ENCODE measurements around the gene UBE2D2. TPM values are rescaled to one million over a fixed set of nuclear protein-coding genes. Genes with fewer than 3 reads are reported as not detected.
A peak's percentile ranks its signal among the peaks of the same experiment; 100 is the strongest.
"Not testable (repeated sequence)": the region's sequence is repeated elsewhere in the genome, so short reads cannot be mapped to it uniquely, and the experiment has no call there.

Gene UBE2D2
- total RNA-seq, 1 experiment from 2014 or later = 115 TPM

GRCh38 chr5:139588962-139589361, 27.8 kb downstream of the UBE2D2 start:
- POLR2A ChIA-PET (ENCODE audit: unreplicated experiment) = no interaction called here
- no peak for TF ChIP-seq EZH2 (IDR thresholded peaks at IDR 0.05; ENCODE audit: low read depth)
- TF ChIP-seq, protein P1, sequence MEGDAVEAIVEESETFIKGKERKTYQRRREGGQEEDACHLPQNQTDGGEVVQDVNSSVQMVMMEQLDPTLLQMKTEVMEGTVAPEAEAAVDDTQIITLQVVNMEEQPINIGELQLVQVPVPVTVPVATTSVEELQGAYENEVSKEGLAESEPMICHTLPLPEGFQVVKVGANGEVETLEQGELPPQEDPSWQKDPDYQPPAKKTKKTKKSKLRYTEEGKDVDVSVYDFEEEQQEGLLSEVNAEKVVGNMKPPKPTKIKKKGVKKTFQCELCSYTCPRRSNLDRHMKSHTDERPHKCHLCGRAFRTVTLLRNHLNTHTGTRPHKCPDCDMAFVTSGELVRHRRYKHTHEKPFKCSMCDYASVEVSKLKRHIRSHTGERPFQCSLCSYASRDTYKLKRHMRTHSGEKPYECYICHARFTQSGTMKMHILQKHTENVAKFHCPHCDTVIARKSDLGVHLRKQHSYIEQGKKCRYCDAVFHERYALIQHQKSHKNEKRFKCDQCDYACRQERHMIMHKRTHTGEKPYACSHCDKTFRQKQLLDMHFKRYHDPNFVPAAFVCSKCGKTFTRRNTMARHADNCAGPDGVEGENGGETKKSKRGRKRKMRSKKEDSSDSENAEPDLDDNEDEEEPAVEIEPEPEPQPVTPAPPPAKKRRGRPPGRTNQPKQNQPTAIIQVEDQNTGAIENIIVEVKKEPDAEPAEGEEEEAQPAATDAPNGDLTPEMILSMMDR (conservative IDR thresholded peaks at IDR 0.05) = no peak
- CTCF ChIA-PET = interaction anchor here (0.6 kb wide), 1 partner anchor 1973 kb away, joined by 5 read pairs; no protein-coding TSS in a partner anchor
- Histone ChIP-seq H3K4me3 (no peak overlapping the region), H3K9me3 (ENCODE audit: insufficient read depth, low read depth) (no peaks in the 10 kb centered on the region), H3K36me3 (ENCODE audit: low read depth) (no peaks in the 10 kb centered on the region), H3K4me2 (no peak overlapping the region), H3K79me2 (ENCODE audit: low read depth) (peaks cover 82% of the 10 kb centered on the region), H3K4me1 (replicated peaks; ENCODE audit: insufficient read depth) (peaks cover 12% of the 10 kb centered on the region), H3K27me3 (ENCODE audit: insufficient read depth, low read depth) (no peaks in the 10 kb centered on the region), H4K20me1 (ENCODE audit: insufficient read depth) (peaks cover 66% of the 10 kb centered on the region), H3F3A (ENCODE audit: insufficient read depth, low read depth) (peaks cover 11% of the 10 kb centered on the region), H3K9me2 (ENCODE audit: insufficient read depth) (no peaks in the 10 kb centered on the region), H3K27ac (no peak overlapping the region), H2AFZ (no peak overlapping the region)
- no peak for DNase-seq
- BruUV-seq (replicated peaks) = no TSS peak
- intact Hi-C loops (cut with micrococcal nuclease; ENCODE audit: unreplicated experiment) = no loop called here

- BruUV-seq (replicated peaks) = no TSS peak
- ChIA-PET POLR2A (ENCODE audit: unreplicated experiment) (no interaction called here), CTCF (interaction anchor here (0.6 kb wide), 2 partner anchors 170 to 804 kb away, joined by 3 to 4 read pairs; no protein-coding TSS in a partner anchor)
- 0 out of 2 replicates have a peak overlapping the region, but pooled peaks have one; percentile 37 for H3K27ac ChIP-seq
- H3F3A ChIP-seq (ENCODE audit: insufficient read depth, low read depth) = peaks cover 14% of the 10 kb centered on the region
- intact Hi-C loops (cut with micrococcal nuclease; ENCODE audit: unreplicated experiment) = no loop called here
- no peak overlapping the region for H3K4me2 ChIP-seq
- no peaks in the 10 kb centered on the region for H3K9me2 ChIP-seq (ENCODE audit: insufficient read depth)
- H4K20me1 ChIP-seq (ENCODE audit: insufficient read depth) = peaks cover 62% of the 10 kb centered on the region
- peaks cover 92% of the 10 kb centered on the region for H3K79me2 ChIP-seq (ENCODE audit: low read depth)
- H3K36me3 ChIP-seq (ENCODE audit: low read depth) = no peaks in the 10 kb centered on the region
- DNase-seq = no peak
- no peaks in the 10 kb centered on the region for H3K9me3 ChIP-seq (ENCODE audit: insufficient read depth, low read depth)
- H3K4me3 ChIP-seq = no peak overlapping the region
- no peak overlapping the region for H2AFZ ChIP-seq
- H3K4me1 ChIP-seq (replicated peaks; ENCODE audit: insufficient read depth) = peaks cover 15% of the 10 kb centered on the region
- H3K27me3 ChIP-seq (ENCODE audit: insufficient read depth, low read depth) = no peaks in the 10 kb centered on the region
- TF ChIP-seq EZH2 (IDR thresholded peaks at IDR 0.05; ENCODE audit: low read depth) = no peak
- TF ChIP-seq, protein P1 (conservative IDR thresholded peaks at IDR 0.05) = no peak
Observed at GRCh38 chr5:139592289-139592688, 31.1 kb downstream of the UBE2D2 start.

GRCh38 chr5:139593076-139593475, 31.9 kb downstream of the UBE2D2 start:
- Histone ChIP-seq H3K4me1 (replicated peaks; ENCODE audit: insufficient read depth) (peaks cover 15% of the 10 kb centered on the region), H3K79me2 (ENCODE audit: low read depth) (peaks cover 92% of the 10 kb centered on the region), H3F3A (ENCODE audit: insufficient read depth, low read depth) (peaks cover 15% of the 10 kb centered on the region), H4K20me1 (ENCODE audit: insufficient read depth) (peaks cover 58% of the 10 kb centered on the region)
- H3K4me2 ChIP-seq; POLR2A ChIA-PET (ENCODE audit: unreplicated experiment); H3K36me3 ChIP-seq (ENCODE audit: low read depth); CTCF ChIA-PET; H2AFZ ChIP-seq; BruUV-seq (replicated peaks); intact Hi-C loops (cut with micrococcal nuclease; ENCODE audit: unreplicated experiment); H3K4me3 ChIP-seq; H3K27ac ChIP-seq; DNase-seq; H3K9me2 ChIP-seq (ENCODE audit: insufficient read depth); H3K9me3 ChIP-seq (ENCODE audit: insufficient read depth, low read depth); H3K27me3 ChIP-seq (ENCODE audit: insufficient read depth, low read depth): not testable (repeated sequence)

DNA sequence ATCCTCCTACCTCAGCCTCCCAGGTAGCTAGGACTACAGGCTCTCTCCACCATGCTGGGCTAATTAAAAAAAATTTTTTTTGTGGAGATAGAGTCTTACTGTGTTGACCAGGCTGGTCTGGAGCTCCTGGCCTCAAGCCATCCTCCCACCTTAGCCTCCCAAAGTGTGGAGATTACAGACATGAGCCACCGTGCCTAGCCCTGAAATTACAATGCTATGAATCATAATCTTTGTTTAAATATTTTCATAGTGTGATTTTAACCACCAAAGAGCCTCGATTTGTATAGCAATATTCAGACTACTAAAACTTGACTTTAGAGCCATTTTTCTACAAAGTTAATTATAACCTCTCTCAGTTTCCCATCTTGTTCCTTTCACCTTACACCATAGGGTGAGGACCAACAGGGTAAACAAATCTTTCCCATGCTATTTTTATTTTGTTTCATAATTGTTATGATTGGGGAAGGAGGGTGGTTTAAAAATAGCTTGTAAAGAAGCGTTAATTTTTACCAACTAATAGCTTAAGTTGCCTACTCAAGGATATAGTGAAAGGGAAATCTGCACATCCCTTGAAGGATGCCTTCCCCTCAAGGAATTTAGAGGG, 32.7 kb downstream of the UBE2D2 start:
- Histone ChIP-seq H3K79me2 (ENCODE audit: low read depth) (peaks cover 91% of the 10 kb centered on the region), H3K27ac (peak overlapping the region; percentile 30), H3K36me3 (ENCODE audit: low read depth) (no peaks in the 10 kb centered on the region), H3K4me1 (replicated peaks; ENCODE audit: insufficient read depth) (peaks cover 15% of the 10 kb centered on the region), H3F3A (ENCODE audit: insufficient read depth, low read depth) (peaks cover 19% of the 10 kb centered on the region), H4K20me1 (ENCODE audit: insufficient read depth) (peaks cover 52% of the 10 kb centered on the region), H3K4me2 (peak overlapping the region; percentile 34), H3K27me3 (ENCODE audit: insufficient read depth, low read depth) (no peaks in the 10 kb centered on the region), H3K9me2 (ENCODE audit: insufficient read depth) (no peaks in the 10 kb centered on the region), H3K9me3 (ENCODE audit: insufficient read depth, low read depth) (no peaks in the 10 kb centered on the region), H3K4me3 (no peak overlapping the region), H2AFZ (no peak overlapping the region)
- TF ChIP-seq, protein P1 (conservative IDR thresholded peaks at IDR 0.05) = no peak
- no peak for TF ChIP-seq EZH2 (IDR thresholded peaks at IDR 0.05; ENCODE audit: low read depth)
- POLR2A ChIA-PET (ENCODE audit: unreplicated experiment) = no interaction called here
- no TSS peak for BruUV-seq (replicated peaks)
- CTCF ChIA-PET = no interaction called here
- peak; percentile 30 to 71 for DNase-seq
- intact Hi-C loops (cut with micrococcal nuclease; ENCODE audit: unreplicated experiment) = no loop called here

All from PC-9 (cell line).